ENCODE results near the gene MIPEP.

Gene MIPEP

GRCh38 chr13:23852351-23852750 lies 36.8 kb downstream of the MIPEP start:
- peak; percentile 40 for DNase-seq (ENCODE audit: low read depth)

GRCh38 chr13:23851106-23851505 lies 38.1 kb downstream of the MIPEP start:
- DNase-seq (ENCODE audit: low read depth), result no peak

GRCh38 chr13:23850134-23850533 lies 39.1 kb downstream of the MIPEP start:
- DNase-seq (ENCODE audit: low read depth), result no peak

GRCh38 chr13:23849670-23850069 lies 39.5 kb downstream of the MIPEP start:
- DNase-seq (ENCODE audit: low read depth), result no peak

- no peak for DNase-seq (ENCODE audit: low read depth)
Observed at GRCh38 chr13:23848646-23849141, 40.5 kb downstream of the MIPEP start.

GRCh38 chr13:23848019-23848418 lies 41.2 kb downstream of the MIPEP start:
- no peak for DNase-seq (ENCODE audit: low read depth)

- no peak for DNase-seq (ENCODE audit: low read depth)
Observed at GRCh38 chr13:23847497-23847896, 41.7 kb downstream of the MIPEP start.

- DNase-seq (ENCODE audit: low read depth), result no peak
Observed at GRCh38 chr13:23845105-23845725, 44.0 kb downstream of the MIPEP start.

- DNase-seq (ENCODE audit: low read depth), result no peak
Observed at GRCh38 chr13:23844132-23844531, 45.1 kb downstream of the MIPEP start.

GRCh38 chr13:23843436-23843835 lies 45.8 kb downstream of the MIPEP start:
- DNase-seq (ENCODE audit: low read depth), result no peak

- DNase-seq (ENCODE audit: low read depth), result no peak
Observed at GRCh38 chr13:23842406-23842805, 46.8 kb downstream of the MIPEP start.

- DNase-seq (ENCODE audit: low read depth), result no peak
Observed at GRCh38 chr13:23833733-23834611, 55.2 kb downstream of the MIPEP start.

- DNase-seq (ENCODE audit: low read depth), result peak; percentile 87
Observed at GRCh38 chr13:23828866-23829265, 60.3 kb downstream of the MIPEP start.

GRCh38 chr13:23828086-23828485 lies 61.1 kb downstream of the MIPEP start:
- DNase-seq (ENCODE audit: low read depth), result peak; percentile 83

- peak; percentile 69 for DNase-seq (ENCODE audit: low read depth)
Observed at GRCh38 chr13:23825179-23825578, 64.0 kb downstream of the MIPEP start.

GRCh38 chr13:23824371-23824770 lies 64.8 kb downstream of the MIPEP start:
- DNase-seq (ENCODE audit: low read depth), result no peak

- peak; percentile 34 for DNase-seq (ENCODE audit: low read depth)
Observed at GRCh38 chr13:23822252-23822824, 66.9 kb downstream of the MIPEP start.

- no peak for DNase-seq (ENCODE audit: low read depth)
Observed at GRCh38 chr13:23820530-23820929, 68.7 kb downstream of the MIPEP start.

- DNase-seq (ENCODE audit: low read depth), result no peak
Observed at GRCh38 chr13:23817830-23818229, 71.4 kb downstream of the MIPEP start.

GRCh38 chr13:23817136-23817535 lies 72.1 kb downstream of the MIPEP start:
- DNase-seq (ENCODE audit: low read depth), result no peak

- no peak for DNase-seq (ENCODE audit: low read depth)
Observed at GRCh38 chr13:23813635-23814034, 75.6 kb downstream of the MIPEP start.

- DNase-seq (ENCODE audit: low read depth), result peak; percentile 44
Observed at GRCh38 chr13:23811366-23812062, 77.7 kb downstream of the MIPEP start.
